ENCODE measurements around the gene DSTYK.
A peak's percentile ranks its signal among the peaks of the same experiment; 100 is the strongest.

The DSTYK gene

DNA sequence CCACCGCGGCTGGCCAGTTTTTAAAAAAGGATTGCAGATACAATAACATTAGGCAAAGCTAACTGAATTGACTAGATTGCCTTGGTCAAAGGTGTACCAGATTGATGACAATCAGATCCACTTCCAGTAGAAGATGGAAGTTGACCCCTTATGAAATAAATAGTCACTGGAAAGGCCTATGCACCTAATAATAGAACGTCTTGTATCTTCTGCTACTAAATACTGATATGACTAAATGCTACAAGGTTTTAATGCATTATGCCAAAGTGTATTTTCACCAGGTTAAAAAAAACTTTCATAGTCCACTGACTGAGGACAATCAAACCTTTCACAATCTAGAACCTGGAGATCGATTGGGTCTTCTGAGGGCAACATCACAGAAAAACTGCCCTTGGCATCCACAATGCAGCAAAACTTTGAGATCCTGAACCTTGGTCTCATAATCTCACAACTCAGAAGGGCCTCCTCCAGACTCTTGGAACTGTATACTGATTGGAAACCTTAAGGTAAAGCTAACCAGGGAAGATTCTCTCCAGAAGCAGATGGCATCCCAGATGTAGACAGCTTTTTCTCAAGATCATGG lies 82.0 kb downstream of the DSTYK start:
- DNase-seq (ENCODE audit: low read depth in 2 of 2, low spot score in 1 of 2): no peak

DNA sequence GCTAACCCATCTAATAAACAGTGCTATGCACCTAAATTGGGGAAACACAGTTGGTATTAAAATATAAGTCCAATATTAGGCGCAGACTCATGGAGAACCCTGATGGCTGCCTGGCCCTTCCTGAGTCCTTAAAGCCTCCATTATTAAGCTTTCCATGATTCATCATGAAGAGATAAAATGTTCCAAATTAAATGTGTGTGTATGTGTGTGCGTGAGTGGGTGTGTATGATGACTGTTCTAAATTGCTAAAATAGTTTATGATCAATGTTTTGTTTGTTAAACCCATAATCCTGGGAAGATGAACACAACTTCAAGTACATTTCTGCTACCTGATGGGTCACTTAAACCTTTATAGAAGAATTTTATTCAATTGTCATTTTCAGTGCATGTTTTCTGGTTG lies 83.5 kb downstream of the DSTYK start:
- DNase-seq (ENCODE audit: low read depth in 2 of 2, low spot score in 1 of 2): no peak

DNA sequence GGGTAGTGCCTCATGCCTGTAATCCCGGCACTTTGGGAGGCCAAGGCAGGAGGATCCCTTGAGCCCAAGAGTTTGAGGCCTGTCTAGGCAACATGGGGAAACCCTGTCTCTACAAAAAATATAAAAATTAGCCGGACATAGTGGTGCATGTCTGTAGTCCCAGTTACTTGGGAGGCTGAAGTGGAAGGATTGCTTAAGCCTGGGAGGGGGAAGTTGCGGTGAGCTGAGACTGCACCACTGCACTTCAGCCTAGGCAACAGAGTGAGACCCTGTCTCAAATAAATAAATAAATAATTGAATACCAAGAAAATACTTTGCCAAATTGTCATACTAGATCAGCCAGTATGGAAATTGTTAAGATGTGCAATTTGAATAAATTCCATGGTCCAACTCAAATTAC lies 83.9 kb downstream of the DSTYK start:
- DNase-seq (ENCODE audit: low read depth in 2 of 2, low spot score in 1 of 2): no peak

DNA sequence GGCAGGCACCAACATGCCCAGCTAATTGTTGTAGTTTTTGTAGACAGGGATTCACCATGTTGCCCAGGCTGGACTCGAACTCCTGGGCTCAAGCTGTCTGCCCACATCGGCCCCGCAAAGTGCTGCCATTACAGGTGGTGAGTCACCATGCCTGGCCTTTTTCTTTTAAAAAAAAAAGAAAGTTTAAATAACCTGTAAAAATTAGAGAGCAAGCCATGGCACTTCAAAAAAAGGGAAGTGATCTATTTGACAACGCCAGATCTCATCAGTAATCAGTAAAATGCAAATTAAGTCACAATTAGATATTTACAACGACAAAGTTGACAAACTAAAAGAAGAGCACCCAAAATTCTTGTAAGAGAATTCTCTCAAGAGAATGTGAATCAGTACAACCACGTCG lies 86.8 kb downstream of the DSTYK start:
- no peak for DNase-seq (ENCODE audit: low read depth in 2 of 2, low spot score in 1 of 2)

DNA sequence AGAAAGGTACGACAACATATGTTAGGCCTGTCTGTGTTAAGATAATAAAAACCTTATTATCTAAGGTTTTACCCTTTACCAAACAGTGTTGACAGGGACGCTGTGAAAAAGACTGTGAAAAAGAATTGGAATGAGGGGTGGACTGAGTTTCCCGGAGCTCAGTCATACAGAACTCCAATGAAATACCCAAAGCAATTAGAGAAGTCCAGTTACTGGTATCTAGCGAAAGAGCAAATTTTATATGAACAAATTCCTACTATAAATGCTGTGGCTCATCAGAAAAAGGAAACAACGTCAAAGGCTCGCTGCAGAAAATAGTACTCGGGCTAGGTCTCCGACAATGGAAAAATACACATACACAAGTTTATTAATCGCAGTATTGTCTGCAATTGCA lies 89.0 kb downstream of the DSTYK start:
- no peak for DNase-seq (ENCODE audit: low read depth in 2 of 2, low spot score in 1 of 2)

DNA sequence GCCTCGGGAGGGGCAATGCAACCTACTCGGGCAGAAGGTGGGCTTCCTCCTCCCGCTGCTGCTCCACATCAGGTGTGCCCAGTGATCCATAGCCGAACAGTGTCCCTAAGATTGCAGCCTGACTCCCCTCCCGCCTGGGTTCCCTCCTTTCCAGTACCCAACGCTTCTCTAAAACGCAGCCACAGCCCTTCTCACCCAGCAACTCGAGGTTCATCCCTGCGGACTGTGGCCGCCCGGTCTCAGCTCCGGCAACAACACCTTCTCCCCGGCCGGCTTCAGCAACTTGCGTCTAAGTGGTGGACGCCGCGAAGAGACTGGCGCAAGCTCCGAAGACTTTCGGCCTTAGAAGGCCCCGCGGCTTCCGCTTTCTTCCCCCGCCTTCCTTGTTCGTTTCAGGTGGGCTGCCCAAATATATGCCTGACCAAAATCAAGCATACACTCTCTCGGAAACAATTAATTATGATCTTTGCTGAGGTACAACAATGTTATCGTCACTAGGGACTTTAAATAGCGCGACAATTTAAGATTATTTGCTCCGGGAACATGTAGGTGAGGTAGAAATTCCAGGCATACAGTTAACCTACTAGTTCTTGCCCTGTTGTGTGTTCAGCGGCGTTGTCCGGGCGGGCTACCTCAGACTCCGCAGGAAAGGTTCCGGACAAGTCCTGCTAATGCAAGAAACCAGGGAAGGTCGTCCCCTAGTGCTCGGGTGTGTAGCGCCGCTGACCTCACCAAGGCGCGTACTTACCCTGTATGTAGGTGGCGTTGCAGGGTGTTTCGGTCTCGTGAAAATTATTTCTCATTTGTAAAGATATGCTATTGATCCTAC lies 89.6 kb downstream of the DSTYK start, which contains the start of gene RBBP5:
TSS of gene RBBP5 (minus strand) at position 319 of the 829 bp plus-strand sequence. CDS start at position 214, 105 bp downstream.
- DNase-seq (ENCODE audit: low read depth in 2 of 2, low spot score in 1 of 2): peak; percentile 89 to 91

DNA sequence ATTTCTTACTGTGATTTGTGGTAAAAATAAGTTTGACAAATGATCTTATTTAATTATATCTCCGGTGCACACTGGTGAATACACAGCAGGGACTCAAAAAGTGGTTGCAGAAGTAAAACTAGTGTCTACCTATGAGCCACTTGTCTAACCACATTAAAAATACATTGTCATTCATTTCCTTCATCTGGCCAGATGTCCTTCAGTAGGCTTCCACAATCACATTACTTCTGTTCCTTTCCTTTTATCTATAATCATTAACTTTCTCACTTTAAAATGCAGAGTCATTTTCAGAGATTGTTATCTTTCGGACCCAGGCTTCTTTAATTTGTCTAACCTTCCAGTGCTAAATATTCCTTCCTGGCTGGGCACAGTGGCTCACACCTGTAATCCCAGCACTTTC lies 92.8 kb downstream of the DSTYK start:
- DNase-seq (ENCODE audit: low read depth in 2 of 2, low spot score in 1 of 2): no peak

DNA sequence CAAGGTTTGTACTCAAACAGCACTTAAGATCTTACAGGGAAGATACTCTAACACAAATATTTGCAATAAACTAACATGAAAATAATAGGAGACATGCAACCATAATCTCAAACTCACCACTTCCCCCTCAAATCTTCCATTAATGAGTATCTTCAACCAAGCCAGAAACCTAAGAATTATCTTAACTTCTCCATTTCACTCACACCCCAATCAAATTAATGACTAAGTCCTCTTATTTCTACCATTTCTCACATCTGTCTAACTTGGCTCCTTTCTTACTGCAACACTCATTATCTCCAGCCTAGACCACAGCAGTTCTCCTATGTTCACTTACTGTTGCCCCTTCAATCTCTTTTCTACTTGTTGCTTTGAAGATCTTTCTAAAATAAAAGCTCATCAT lies 100.1 kb downstream of the DSTYK start:
- DNase-seq (ENCODE audit: low read depth in 2 of 2, low spot score in 1 of 2): no peak

DNA sequence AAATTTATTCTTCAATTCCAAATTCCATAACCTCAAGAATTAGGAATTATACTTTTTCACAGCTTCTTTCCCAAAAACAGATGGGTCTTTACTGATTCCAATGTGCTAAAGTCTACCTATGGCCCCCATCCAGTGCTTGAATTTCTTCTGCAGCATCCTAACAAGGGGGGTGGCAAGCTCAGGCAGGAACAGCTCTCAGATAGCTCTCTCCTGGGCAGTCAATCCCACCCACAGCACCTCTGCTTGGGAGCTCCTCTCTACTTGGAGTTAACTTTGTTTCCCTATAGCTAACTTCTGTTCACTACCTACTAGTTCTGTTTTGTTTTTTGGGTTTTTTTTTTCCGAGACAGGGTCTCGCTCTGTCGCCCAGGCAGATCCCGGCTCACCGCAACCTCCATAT lies 101.8 kb downstream of the DSTYK start:
- no peak for DNase-seq (ENCODE audit: low read depth in 2 of 2, low spot score in 1 of 2)

DNA sequence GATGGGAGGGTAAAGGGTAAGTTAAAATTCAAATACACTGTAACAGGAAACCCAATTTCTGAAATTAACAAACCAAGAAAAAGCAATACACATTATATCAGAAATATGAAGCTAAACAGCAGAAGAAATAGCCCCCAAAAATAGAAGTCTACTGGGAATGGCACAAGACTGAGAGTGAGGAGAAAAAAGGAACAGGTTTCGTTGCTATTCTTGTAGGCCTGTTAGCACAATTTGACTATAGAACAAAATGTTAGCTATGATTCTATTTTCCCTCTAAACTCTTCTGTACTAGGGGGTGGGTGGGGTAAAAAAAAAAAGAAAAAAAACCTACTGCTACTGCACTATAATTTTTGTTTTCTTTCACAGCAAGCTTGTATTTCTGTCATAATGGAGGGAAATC lies 102.2 kb downstream of the DSTYK start:
- DNase-seq (ENCODE audit: low read depth in 2 of 2, low spot score in 1 of 2): no peak

DNA sequence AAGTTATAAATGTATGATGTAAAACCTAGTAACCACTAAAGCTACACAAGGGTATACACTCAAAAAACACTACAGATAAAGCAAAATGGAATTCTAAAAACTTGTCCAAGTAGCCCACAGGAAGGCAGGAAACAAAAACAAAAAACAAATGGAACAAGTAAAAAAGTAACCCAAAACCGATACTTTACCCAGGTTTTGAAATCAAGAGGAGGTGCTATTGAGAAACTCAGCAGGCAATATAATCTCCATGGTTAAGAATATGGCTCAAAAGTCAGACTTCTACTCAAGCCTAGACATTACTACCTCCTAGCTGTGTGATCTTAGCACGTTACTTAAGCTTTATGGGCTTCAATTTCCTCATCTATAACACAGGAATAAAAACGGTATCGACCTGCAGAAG lies 103.0 kb downstream of the DSTYK start:
- DNase-seq (ENCODE audit: low read depth in 2 of 2, low spot score in 1 of 2): no peak

DNA sequence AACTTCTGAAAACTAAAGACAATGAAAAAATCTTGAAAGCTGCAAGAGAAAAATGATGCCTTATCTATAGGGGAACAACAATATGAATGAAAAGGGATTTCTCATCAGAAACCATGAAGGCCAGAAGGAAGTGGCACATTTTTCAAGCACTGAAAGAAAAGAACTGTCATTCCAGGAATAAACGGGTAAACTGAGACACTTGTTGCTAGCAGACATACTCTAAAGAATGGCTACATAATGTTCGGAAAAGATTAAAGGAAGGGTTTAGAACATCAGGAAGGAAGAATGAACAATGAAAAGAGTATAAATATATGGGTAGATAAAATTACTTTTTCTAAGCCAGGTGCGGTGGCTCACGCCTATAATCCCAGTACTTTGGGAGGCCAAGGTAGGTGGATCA lies 104.2 kb downstream of the DSTYK start:
- DNase-seq (ENCODE audit: low read depth in 2 of 2, low spot score in 1 of 2): no peak

DNA sequence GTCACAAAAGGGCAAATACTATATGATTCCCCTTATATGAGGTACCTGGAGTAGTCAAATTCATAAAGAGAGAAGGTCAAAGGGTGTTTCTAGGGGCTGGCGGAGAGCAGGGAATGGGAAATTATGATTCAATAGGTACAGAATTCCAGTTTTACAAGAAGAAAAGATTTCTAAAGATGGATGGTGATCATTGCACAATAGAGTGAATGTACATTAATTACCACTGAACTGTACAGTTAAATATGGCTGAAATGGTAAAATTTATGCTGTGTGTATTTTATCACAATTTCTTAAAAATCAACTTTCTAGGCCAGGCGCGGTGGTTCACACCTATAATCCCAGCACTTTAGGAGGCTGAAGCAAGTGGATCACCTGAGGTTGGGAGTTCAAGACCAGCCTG lies 109.1 kb downstream of the DSTYK start:
- no peak for DNase-seq (ENCODE audit: low read depth in 2 of 2, low spot score in 1 of 2)

DNA sequence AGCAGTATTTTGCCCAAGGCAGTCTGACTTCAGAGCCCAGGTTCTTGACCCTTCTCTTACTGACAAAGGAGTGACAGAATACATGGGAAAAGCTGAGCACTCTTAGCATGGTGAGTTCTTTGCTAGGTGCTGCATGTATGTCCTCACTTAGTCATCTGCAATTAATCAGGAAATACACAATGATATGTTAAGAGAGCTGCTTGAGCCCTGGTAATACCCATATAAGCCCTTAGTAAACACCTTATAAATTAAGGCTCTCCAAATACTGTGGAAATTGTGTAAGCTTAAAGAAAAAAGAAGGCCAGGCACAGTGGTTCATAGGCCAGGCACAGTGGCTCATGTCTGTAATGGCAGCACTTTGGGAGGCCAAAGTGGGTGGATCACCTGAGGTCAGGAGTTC lies 113.3 kb downstream of the DSTYK start:
- DNase-seq (ENCODE audit: low read depth in 2 of 2, low spot score in 1 of 2): no peak

DNA sequence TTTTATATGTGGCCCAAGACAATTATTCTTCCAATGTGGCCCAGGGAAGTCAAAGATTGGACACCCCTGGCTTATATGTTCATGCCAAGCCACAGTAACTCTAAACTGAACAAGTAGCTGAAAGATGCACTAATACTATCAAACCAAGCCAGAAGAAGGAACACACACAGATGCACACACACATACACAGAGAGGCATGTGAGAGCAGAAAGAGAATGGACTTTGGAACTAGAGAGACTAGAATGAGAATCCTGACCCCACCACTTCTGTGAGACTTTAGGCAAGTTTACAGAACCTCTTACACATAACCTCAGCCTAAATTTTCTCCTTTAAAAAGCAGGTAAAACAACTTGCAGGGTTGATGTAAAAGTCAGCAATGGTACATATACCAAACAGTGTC lies 116.1 kb downstream of the DSTYK start:
- DNase-seq (ENCODE audit: low read depth in 2 of 2, low spot score in 1 of 2): no peak
